Suprapubic skin (tissue), 3 donors: ENCODE results near the gene OR2L8.

Experiments
- EP300 ChIP-seq: sonication (generic); formaldehyde crosslinking; IDR thresholded peaks from one replicate; pipeline ENCODE4 v1.6.1; 2017; ENCODE audit warnings: antibody characterized with exemption
- POLR2A ChIP-seq, 2 donors: fragments of 450-650 bp; IDR thresholded peaks; one replicate each; pipeline ENCODE4 v1.6.1; 2017; ENCODE audit warnings: antibody characterized with exemption in 2 of 2, mild to moderate bottlenecking in 2 of 2, moderate library complexity in 2 of 2
- TF ChIP-seq, protein P1 (sequence below), 2 donors: fragments of 200-600 bp in 1 of 2; fragments of 450-650 bp in 1 of 2; sonication (generic) in 1 of 2; IDR thresholded peaks; one replicate each; pipeline ENCODE4 v1.5.1; 2016 to 2019; ENCODE audit warnings: antibody characterized with exemption in 2 of 2, mild to moderate bottlenecking in 1 of 2, moderate library complexity in 1 of 2

DNA sequence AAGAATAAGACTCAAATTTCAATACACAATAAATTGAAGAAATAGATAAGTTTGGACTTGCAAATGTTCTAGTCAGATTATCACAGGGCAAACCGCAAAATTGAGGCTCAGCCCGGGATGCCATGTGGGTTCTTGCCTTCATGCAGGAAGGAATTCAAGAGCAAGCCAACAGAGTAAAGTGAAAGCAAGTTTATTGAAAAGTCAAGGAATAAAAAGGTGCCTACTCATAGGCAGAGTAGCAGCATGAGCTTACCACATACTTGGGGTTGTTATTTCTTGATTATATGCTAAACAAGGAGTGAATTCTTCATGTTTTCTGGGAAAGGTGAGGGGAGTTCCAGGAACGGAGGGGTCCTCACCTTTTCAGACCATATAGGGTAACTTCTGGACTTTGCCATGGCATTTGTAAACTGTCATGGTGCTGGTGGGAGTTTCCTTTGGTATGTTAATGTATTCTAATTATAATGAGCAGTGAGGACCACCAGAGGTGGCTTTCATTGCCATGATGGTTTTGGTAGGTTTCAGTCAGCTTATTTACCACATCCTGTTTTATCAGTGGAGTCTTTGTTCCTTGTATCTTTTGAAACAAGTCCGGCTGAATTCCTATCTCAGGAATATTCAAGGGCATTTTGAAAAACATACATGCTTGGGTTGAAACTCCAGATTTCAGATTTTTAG lies 14.4 kb downstream of the OR2L8 start:
- TF ChIP-seq, protein P1, sequence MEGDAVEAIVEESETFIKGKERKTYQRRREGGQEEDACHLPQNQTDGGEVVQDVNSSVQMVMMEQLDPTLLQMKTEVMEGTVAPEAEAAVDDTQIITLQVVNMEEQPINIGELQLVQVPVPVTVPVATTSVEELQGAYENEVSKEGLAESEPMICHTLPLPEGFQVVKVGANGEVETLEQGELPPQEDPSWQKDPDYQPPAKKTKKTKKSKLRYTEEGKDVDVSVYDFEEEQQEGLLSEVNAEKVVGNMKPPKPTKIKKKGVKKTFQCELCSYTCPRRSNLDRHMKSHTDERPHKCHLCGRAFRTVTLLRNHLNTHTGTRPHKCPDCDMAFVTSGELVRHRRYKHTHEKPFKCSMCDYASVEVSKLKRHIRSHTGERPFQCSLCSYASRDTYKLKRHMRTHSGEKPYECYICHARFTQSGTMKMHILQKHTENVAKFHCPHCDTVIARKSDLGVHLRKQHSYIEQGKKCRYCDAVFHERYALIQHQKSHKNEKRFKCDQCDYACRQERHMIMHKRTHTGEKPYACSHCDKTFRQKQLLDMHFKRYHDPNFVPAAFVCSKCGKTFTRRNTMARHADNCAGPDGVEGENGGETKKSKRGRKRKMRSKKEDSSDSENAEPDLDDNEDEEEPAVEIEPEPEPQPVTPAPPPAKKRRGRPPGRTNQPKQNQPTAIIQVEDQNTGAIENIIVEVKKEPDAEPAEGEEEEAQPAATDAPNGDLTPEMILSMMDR (IDR thresholded peaks at IDR 0.05): no peak
- TF ChIP-seq POLR2A (IDR thresholded peaks at IDR 0.05): no peak
- no peak for TF ChIP-seq EP300
